K562 (cell line): ENCODE results near the gene TFEB. TPM values are rescaled to one million over a fixed set of nuclear protein-coding genes. Genes with fewer than 3 reads are reported as not detected.

Experiments used
- ATAC-seq: fragments of 200-7000 bp; cut with Tn5 transposase; 3 replicates; pipeline ENCODE4 v1.9.1; 2020; ENCODE audit warnings: moderate library complexity
- BruUV-seq: library from RNA; stranded (reverse); fragments of 400-500 nt; replicated peaks from 2 replicates; lab custom pipeline; 2021; lab: Mats Ljungman, UMichigan
- CTCF ChIA-PET: fragments of 300-600 bp; formaldehyde crosslinking; extraction: SDS; loops from one replicate; lab custom pipeline; 2021; ENCODE audit warnings: low intra/inter-chr PET ratio; lab: Yijun Ruan, JAX
- POLR2A ChIA-PET: fragments of 300-600, 350-650 bp; sonication (Branson Sonifier 250); formaldehyde crosslinking; extraction: SDS; loops from one replicate; lab custom pipeline; 2021; ENCODE audit warnings: antibody characterized with exemption, inconsistent platforms; lab: Yijun Ruan, JAX
- DNase-seq, 4 experiments: peaks; one replicate each; pipeline versions ENCODE4 v3.0.0 to v3.0.0-alpha.2; 2011 to 2018; ENCODE audit warnings: low spot score in 3 of 4, mixed read lengths in 3 of 4; ENCODE audit errors: extremely low read depth in 1 of 4
- FAIRE-seq: peaks from 2 replicates; lab custom pipeline; 2011; peaks lifted over from hg19 to GRCh38; lab: Jason Lieb, UNC
- H2AFZ ChIP-seq: 2 replicates; pipeline ENCODE4 v1.6.0; 2011; ENCODE audit warnings: low read depth, low read length, control low read depth, inconsistent platforms
- H3K27ac ChIP-seq: fragments of 200-600 bp; 3 replicates; pipeline ENCODE4 v1.8.0; 2011; ENCODE audit warnings: low read depth, mild to moderate bottlenecking, control low read depth, inconsistent platforms, low read length, moderate library complexity, mixed read lengths; ENCODE audit errors: extremely low read depth
- H3K27me3 ChIP-seq, 2 experiments: fragments of 300-600 bp in 1 of 2; 2 replicates in 1 of 2; 3 replicates in 1 of 2; pipeline versions ENCODE4 v1.6.0 to v1.8.0; 2011; ENCODE audit warnings: inconsistent platforms in 2 of 2, low read length in 2 of 2, mild to moderate bottlenecking in 1 of 2, mixed read lengths in 1 of 2, moderate library complexity in 1 of 2; ENCODE audit not compliant: control insufficient read depth in 2 of 2, insufficient read depth in 2 of 2
- H3K36me3 ChIP-seq: fragments of 300-600 bp; 3 replicates; pipeline ENCODE4 v1.8.0; 2011; ENCODE audit warnings: mild to moderate bottlenecking, low read length, inconsistent platforms; ENCODE audit not compliant: control insufficient read depth, insufficient read depth
- H3K4me1 ChIP-seq, 2 experiments: fragments of 200-600 bp in 1 of 2; replicated peaks in 1 of 2; 2 replicates in 1 of 2; 3 replicates in 1 of 2; pipeline versions ENCODE4 v1.5.1 to v1.8.0; 2011; ENCODE audit warnings: inconsistent platforms in 2 of 2, low read length in 2 of 2, mild to moderate bottlenecking in 1 of 2, mixed read lengths in 1 of 2, moderate library complexity in 1 of 2; ENCODE audit not compliant: control insufficient read depth in 2 of 2, insufficient read depth in 2 of 2
- H3K4me2 ChIP-seq: 2 replicates; pipeline ENCODE4 v1.6.1; 2011; ENCODE audit warnings: low read length, control low read depth, inconsistent platforms, mixed read lengths; ENCODE audit not compliant: insufficient read depth
- H3K4me3 ChIP-seq: fragments of 200-600 bp; sonication (generic), shearing (Covaris generic); 2 replicates; pipeline ENCODE4 v1.5.1; 2016; ENCODE audit warnings: control low read depth, inconsistent platforms
- H3K79me2 ChIP-seq: fragments of 200-600 bp; 3 replicates; pipeline ENCODE4 v1.8.0; 2011; ENCODE audit warnings: low read length, inconsistent platforms; ENCODE audit not compliant: control insufficient read depth, insufficient read depth
- H3K9ac ChIP-seq, 2 experiments: 2 replicates each; pipeline versions ENCODE4 v1.6.0 to v1.6.1; 2011; ENCODE audit warnings: low read depth in 2 of 2, low read length in 2 of 2, control low read depth in 1 of 2, inconsistent platforms in 1 of 2, mild to moderate bottlenecking in 1 of 2, mixed read lengths in 1 of 2; ENCODE audit not compliant: insufficient read depth in 1 of 2
- H3K9me1 ChIP-seq: one replicate; pipeline ENCODE4 v1.6.0; 2011; ENCODE audit warnings: inconsistent platforms, mild to moderate bottlenecking, low read length, moderate library complexity; ENCODE audit not compliant: control insufficient read depth, insufficient read depth
- H3K9me3 ChIP-seq: replicated peaks from 2 replicates; pipeline ENCODE4 v1.5.1; 2011; ENCODE audit warnings: low read depth, low read length, inconsistent platforms; ENCODE audit not compliant: control insufficient read depth, insufficient read depth
- H4K20me1 ChIP-seq: replicated peaks from 2 replicates; pipeline ENCODE4 v1.6.1; 2011; ENCODE audit warnings: low read length, inconsistent platforms, mixed read lengths; ENCODE audit not compliant: control insufficient read depth, insufficient read depth
- NRF1 ChIP-seq, 2 experiments: fragments of 450-650 bp; IDR thresholded peaks in 1 of 2; conservative IDR thresholded peaks in 1 of 2; 2 replicates each; pipeline ENCODE4 v1.6.1; 2014; ENCODE audit warnings: mild to moderate bottlenecking in 2 of 2
- RBBP5 ChIP-seq: fragments of 200-600 bp; sonication (generic); IDR thresholded peaks from 2 replicates; pipeline ENCODE4 v1.6.1; 2012; ENCODE audit warnings: borderline replicate concordance, mild to moderate bottlenecking, low read length, control low read depth, inconsistent platforms; ENCODE audit not compliant: insufficient read depth, poor library complexity, severe bottlenecking
- SMAD1 ChIP-seq: fragments of 150-350 bp; IDR thresholded peaks from 2 replicates; pipeline ENCODE4 v1.6.1; 2014; ENCODE audit warnings: low read length, low read depth; ENCODE audit not compliant: partially characterized antibody
- SREBF2 ChIP-seq: sonication (generic); formaldehyde crosslinking; IDR thresholded peaks from 2 replicates; pipeline ENCODE4 v1.4.0; 2020; ENCODE audit warnings: mild to moderate bottlenecking, missing genetic modification reagents
- TBP ChIP-seq: optimal IDR thresholded peaks from 2 replicates; pipeline ENCODE3; 2011; ENCODE audit warnings: low read depth, low read length, improper control_type of control experiment
- TGIF2 ChIP-seq: sonication (generic); formaldehyde crosslinking; IDR thresholded peaks from 2 replicates; pipeline ENCODE4 v1.8.1; 2022; ENCODE audit warnings: mild to moderate bottlenecking, missing genetic modification reagents, moderate library complexity
- THRAP3 ChIP-seq: fragments of 450-650 bp; IDR thresholded peaks from 2 replicates; pipeline ENCODE4 v1.6.1; 2016; ENCODE audit warnings: mild to moderate bottlenecking, inconsistent platforms, borderline replicate concordance
- TRIM28 ChIP-seq: fragments of 450-650 bp; IDR thresholded peaks from 2 replicates; pipeline ENCODE4 v1.6.1; 2017
- ZNF124 ChIP-seq: sonication (generic); formaldehyde crosslinking; IDR thresholded peaks from 2 replicates; pipeline ENCODE4 v1.8.1; 2022; ENCODE audit warnings: missing genetic modification reagents
- ZNF408 ChIP-seq: fragments of 250-450 bp; sonication (Bioruptor Pico); IDR thresholded peaks from 2 replicates; pipeline ENCODE4 v1.4.0; 2020; ENCODE audit warnings: low read depth, mild to moderate bottlenecking, moderate library complexity
- ZNF830 ChIP-seq: fragments of 250-450 bp; sonication (Bioruptor Pico); IDR thresholded peaks from 2 replicates; pipeline ENCODE4 v1.5.0; 2021; ENCODE audit warnings: mild to moderate bottlenecking
- whole genome bisulfite sequencing: fragments of 100-300 bp; shearing (Covaris generic); methylation state at CpG from one replicate; pipeline ENCODE4 v1.1.6; 2016; ENCODE audit warnings: low coverage, mixed read lengths; ENCODE audit not compliant: insufficient coverage; ENCODE audit errors: missing lambda C conversion rate; 5-methylcytosine and 5-hydroxymethylcytosine counted together
- in situ Hi-C: fragments of 300-500 bp; cut with MboI; formaldehyde crosslinking; loops from 4 replicates; pipeline ENCODE4 v1.15.0; 2018; ENCODE audit warnings: inconsistent platforms, mixed read lengths
- intact Hi-C: fragments of 100-400 bp; cut with micrococcal nuclease; formaldehyde crosslinking; loops from 2 replicates; pipeline ENCODE4 v1.14.2; 2022
- polyA plus RNA-seq, 8 experiments: library from polyadenylated mRNA; depleted of rRNA in 4 of 8; stranded (reverse) in 5 of 8; unstranded in 3 of 8; fragments of >200 nt; fragmentation: Nextera tagmentation in 2 of 8; fragmentation: Illumina TruSeq in 1 of 8; extraction: Ambion mirVana in 2 of 8; extraction: Trizol in 1 of 8; gene quantifications; 2 replicates each; pipeline versions ENCODE4 v1.2.1 to v1.2.3, GENCODE V29; 2011 to 2014; ENCODE audit warnings: inconsistent platforms in 1 of 8, missing spikeins in 1 of 8
- total RNA-seq, 7 experiments: library from RNA; depleted of rRNA in 6 of 7; stranded (reverse); fragments of >200 nt in 6 of 7; fragmentation: Illumina TruSeq in 2 of 7; extraction: Trizol in 2 of 7; gene quantifications; 2 replicates each; pipeline versions ENCODE4 v1.2.1 to v1.2.3, GENCODE V29; 2011 to 2021; ENCODE audit warnings: low replicate concordance in 1 of 7
- TF ChIP-seq, protein P1 (sequence below): fragments of 150-350 bp; conservative IDR thresholded peaks from 2 replicates; pipeline ENCODE4 v1.6.1; 2014; ENCODE audit warnings: low read length
- TF ChIP-seq, protein P2 (sequence below): fragments of 250-450 bp; sonication (Bioruptor Pico); IDR thresholded peaks from 2 replicates; pipeline ENCODE4 v1.5.0; 2022; ENCODE audit warnings: mild to moderate bottlenecking

Gene TFEB
- total and polyA plus RNA-seq, 9 of the 15 experiments (the other 6 are each of a cell fraction or from before 2014, with no cell fraction given): 0.04 to 4.7 (median 2.0) TPM

- Histone ChIP-seq H3K9ac (no peak overlapping the region), H3K9me3 (no peaks in the 10 kb centered on the region), H3K4me2 (no peak overlapping the region), H3K79me2 (no peaks in the 10 kb centered on the region), H3K4me3 (no peak overlapping the region), H3K27me3 (peaks cover 61 to 93% of the 10 kb centered on the region in 2 experiments), H2AFZ (no peak overlapping the region), H3K27ac (no peak overlapping the region), H3K36me3 (no peaks in the 10 kb centered on the region), H3K4me1 (peaks cover 0 to 21% of the 10 kb centered on the region in 2 experiments; a peak in 1 of 5 replicates)
- intact Hi-C loops: no loop called here
- ATAC-seq (no peak; the same call in 2 of the 3 replicates), DNase-seq (no peak)
- 0% methylated on average over 8 of the region's 8 CpGs for WGBS
- CTCF ChIA-PET: no interaction called here
- in situ Hi-C loops: no loop called here
- TF ChIP-seq TRIM28 (no peak), ZNF830 (CRISPR knock-in tag) (no peak), TBP (no peak), THRAP3 (no peak), SREBF2 (CRISPR knock-in tag) (no peak), ZNF124 (CRISPR knock-in tag) (no peak), TGIF2 (no peak), NRF1 (conservative IDR thresholded peaks at IDR 0.05 in 1 of 2, IDR thresholded peaks at IDR 0.05 in 1 of 2) (no peak), SMAD1 (no peak), ZNF408 (CRISPR knock-in tag) (no peak), RBBP5 (no peak)
- TF ChIP-seq, protein P1, sequence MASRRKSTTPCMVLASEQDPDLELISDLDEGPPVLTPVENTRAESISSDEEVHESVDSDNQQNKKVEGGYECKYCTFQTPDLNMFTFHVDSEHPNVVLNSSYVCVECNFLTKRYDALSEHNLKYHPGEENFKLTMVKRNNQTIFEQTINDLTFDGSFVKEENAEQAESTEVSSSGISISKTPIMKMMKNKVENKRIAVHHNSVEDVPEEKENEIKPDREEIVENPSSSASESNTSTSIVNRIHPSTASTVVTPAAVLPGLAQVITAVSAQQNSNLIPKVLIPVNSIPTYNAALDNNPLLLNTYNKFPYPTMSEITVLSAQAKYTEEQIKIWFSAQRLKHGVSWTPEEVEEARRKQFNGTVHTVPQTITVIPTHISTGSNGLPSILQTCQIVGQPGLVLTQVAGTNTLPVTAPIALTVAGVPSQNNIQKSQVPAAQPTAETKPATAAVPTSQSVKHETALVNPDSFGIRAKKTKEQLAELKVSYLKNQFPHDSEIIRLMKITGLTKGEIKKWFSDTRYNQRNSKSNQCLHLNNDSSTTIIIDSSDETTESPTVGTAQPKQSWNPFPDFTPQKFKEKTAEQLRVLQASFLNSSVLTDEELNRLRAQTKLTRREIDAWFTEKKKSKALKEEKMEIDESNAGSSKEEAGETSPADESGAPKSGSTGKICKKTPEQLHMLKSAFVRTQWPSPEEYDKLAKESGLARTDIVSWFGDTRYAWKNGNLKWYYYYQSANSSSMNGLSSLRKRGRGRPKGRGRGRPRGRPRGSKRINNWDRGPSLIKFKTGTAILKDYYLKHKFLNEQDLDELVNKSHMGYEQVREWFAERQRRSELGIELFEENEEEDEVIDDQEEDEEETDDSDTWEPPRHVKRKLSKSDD: no peak
- TF ChIP-seq, protein P2, sequence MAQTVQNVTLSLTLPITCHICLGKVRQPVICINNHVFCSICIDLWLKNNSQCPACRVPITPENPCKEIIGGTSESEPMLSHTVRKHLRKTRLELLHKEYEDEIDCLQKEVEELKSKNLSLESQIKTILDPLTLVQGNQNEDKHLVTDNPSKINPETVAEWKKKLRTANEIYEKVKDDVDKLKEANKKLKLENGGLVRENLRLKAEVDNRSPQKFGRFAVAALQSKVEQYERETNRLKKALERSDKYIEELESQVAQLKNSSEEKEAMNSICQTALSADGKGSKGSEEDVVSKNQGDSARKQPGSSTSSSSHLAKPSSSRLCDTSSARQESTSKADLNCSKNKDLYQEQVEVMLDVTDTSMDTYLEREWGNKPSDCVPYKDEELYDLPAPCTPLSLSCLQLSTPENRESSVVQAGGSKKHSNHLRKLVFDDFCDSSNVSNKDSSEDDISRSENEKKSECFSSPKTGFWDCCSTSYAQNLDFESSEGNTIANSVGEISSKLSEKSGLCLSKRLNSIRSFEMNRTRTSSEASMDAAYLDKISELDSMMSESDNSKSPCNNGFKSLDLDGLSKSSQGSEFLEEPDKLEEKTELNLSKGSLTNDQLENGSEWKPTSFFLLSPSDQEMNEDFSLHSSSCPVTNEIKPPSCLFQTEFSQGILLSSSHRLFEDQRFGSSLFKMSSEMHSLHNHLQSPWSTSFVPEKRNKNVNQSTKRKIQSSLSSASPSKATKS (CRISPR knock-in tag): no peak
- TF ChIP-seq, all 486 proteins: peak for 0
- Histone ChIP-seq H3K9me1 (no peaks in the 10 kb centered on the region), H4K20me1 (peaks cover 19% of the 10 kb centered on the region)
- POLR2A ChIA-PET: interaction anchor here (0.6 kb wide), 1 partner anchor 42 kb away, joined by 3 read pairs; no protein-coding TSS in a partner anchor
- no TSS peak for BruUV-seq
- no peak for FAIRE-seq
These were observed 95.5 kb downstream of the TFEB start for GRCh38 chr6:41639809-41640371.
